ENCODE data around the gene SEMA7A.

The SEMA7A gene

GRCh38 chr15:74429781-74430400 is 3.9 kb downstream of the SEMA7A start:
- no peak for DNase-seq

GRCh38 chr15:74428970-74429780 is 4.6 kb downstream of the SEMA7A start:
- no peak for DNase-seq

GRCh38 chr15:74428442-74428787 is 5.3 kb downstream of the SEMA7A start:
- no peak for DNase-seq

GRCh38 chr15:74427607-74428441 is 5.9 kb downstream of the SEMA7A start:
- no peak for DNase-seq

DNA sequence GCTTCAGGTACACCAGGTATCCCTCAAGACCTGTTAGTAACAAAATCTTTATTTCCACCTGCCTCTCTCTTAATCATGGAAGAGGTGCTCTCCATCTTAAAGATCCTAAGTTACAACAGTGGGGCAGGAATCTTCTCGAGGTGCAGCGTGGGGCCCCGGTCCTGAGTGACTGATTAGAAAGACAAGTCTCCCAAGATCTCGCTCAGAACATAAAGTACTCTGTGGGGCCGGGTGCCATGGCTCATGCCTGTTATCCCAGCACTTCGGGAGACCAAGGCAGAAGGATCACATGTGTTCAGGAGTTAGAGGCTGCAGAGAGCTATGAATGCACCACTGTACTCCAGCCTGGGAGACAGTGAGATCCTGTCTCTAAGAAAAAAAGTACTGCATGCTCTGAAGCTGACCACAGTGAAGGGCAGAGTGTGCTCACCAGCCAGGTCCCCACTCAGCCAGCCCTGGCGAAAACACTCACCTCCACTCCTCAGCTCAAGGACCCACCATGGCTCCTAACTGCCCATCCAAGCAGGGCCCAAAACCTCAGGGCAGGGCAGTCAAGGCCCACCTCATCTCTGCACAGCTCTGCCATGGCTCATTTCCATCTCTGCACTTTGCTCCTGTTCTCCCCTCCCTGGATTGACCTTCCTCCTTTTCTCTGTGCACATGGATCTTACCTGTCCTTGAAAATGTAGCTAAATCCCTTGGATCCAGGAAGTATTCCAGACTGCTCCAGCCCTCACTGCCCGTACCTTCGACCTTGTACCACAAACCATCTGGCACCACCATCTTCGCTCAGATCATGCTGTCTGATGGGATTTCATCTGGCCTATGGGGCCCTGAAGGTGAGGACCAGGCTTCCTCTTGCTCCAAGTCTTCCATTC is 7.1 kb downstream of the SEMA7A start:
- no peak for DNase-seq

- no peak for DNase-seq
Measured at GRCh38 chr15:74425630-74426029, 8.1 kb downstream of the SEMA7A start.

DNA sequence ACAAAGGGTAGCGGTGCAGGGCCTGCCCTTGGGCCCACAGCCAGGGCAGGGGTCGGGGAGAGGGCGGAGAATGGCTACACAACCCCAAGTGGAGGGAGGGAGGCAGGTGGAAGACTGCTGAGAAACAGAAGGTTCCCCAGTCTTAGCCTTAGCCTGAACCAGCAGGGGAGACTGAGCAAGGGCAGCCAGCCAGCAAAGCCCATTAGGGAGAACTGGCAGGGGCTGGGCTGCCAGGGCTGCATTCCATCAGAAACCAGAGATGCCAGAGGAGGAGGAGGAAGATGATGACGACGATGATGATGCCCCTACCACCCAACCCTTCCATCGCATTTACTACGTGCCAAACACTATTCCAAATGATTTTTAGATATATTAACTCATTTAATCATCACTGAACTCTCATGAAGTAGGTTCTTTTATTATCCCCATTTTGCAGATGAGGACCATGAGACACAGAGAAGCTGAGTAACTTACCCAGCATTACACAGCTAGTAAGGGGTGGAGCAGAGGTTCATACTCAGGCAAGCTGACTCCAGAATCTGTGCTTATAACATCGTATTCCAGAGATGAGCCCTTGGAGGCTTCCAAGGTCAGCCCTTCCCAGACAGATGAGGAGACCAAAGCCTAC is 8.7 kb downstream of the SEMA7A start:
- no peak for DNase-seq

GRCh38 chr15:74423431-74424257 is 10.1 kb downstream of the SEMA7A start:
- no peak for DNase-seq

GRCh38 chr15:74422652-74423430 is 10.9 kb downstream of the SEMA7A start:
- DNase-seq = peak; percentile 72

GRCh38 chr15:74422265-74422651 is 11.5 kb downstream of the SEMA7A start:
- DNase-seq = no peak

- DNase-seq = no peak
Measured at GRCh38 chr15:74421302-74422245, 12.2 kb downstream of the SEMA7A start.

DNA sequence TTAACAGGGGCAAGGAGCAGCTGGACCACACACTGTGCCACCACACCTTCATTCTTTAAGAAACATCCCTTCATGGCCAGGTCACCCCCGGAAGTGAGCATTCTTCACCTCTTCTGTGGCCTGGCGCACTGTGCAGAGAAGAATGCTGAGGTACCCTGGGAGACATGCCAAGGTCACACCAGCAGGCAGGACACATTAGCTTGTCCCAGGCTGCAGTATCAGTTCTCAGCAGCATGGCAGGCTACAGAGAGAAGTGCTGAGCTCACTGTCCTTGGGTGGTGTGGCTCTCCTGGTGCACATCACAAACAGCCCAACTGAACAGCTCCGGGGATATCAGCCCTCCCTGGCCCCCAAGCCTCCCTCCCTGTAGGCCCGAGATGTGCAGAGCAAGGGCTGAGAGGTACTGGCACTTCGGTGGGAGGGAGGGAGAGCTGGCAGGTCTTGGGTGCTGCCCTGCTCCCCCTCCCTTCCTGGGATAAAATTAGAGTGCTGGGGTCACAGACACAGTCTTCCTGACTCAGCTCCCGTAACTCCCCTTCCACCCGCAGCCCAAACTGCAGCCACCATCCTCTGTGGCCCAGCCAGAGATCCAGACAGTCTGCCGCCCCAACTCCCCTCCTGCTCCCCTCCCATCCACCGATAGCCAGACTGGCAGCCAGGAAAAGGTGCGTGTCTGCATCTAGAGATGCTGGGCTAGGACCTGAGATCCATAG is 13.4 kb downstream of the SEMA7A start:
- peak; percentile 25 for DNase-seq

GRCh38 chr15:74419432-74419831 is 14.3 kb downstream of the SEMA7A start:
- DNase-seq = no peak

DNA sequence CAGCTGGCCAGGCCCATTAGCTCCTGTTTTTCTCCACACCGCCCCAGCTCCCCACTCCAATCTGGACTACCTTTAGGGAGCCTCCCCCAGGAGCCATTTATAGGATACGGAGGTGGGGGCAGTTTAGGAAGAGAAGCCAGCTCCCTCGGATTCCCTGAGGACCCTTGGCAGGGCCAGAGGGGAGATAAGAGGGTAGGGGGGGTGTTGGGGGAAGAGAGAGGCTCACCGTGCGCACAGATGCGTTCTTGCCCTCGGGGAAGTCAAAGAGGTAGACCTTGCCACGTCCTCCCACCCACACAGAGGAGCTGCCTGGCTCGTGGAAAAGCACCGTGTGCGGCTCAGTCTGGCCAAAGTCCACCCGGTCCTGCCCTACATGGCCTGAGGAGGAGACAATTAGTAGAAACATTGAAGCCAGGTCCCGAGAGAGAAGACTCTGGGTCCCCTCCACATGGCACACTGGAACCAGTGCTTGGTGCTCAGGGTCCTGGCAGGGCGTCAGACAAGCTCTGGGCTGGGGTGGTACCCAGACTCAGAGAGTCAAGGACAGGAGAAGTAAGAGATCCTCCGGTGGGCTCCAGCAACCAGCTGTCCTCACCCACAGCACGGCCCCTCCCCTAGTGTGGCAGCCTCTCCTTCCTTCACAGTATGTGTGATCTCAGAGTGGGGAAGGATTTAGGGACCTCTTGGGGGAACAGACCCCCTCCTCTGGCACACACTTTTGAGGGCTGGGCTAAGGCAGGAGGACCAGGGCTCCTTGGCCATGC is 15.0 kb downstream of the SEMA7A start:
- no peak for DNase-seq

- no peak for DNase-seq
Measured at GRCh38 chr15:74417670-74418069, 16.1 kb downstream of the SEMA7A start.

DNA sequence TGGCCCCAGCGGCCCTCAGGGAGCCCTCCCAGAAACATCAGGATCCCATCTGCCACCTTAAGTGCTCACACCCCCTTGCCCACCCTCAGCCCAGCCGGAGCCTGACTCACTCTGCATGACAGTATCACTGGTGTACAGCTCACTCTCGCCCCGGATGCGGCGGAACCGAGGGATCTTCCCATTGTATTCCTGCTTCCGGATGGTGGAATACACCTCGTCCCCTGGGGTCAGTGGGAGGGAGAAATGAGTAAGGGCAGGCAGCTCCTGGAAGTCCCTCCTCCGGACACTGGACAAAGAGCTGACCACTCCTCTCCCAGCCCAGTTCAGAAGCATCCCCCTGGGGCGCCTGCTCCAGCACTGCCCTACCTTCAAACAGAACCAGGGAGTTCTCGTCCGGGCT is 16.5 kb downstream of the SEMA7A start:
- DNase-seq = peak; percentile 60

Data from fibroblast of skin of abdomen (primary cell).